DND-41 (cell line): ENCODE measurements around the gene MMP7.

Experiments used
- ATAC-seq: fragments of 200-7000 bp; cut with Tn5 transposase; 3 replicates; pipeline ENCODE4 v1.9.1; 2021; ENCODE audit warnings: low read depth; ENCODE audit not compliant: insufficient read depth
- DNase-seq: peaks from one replicate; pipeline ENCODE4 v3.0.0-alpha.2; 2020
- H2AFZ ChIP-seq: 2 replicates; pipeline ENCODE4 v1.6.0; 2012; ENCODE audit warnings: low read depth, low read length
- H3K27ac ChIP-seq: 2 replicates; pipeline ENCODE4 v1.5.1; 2012; ENCODE audit warnings: low read length, inconsistent platforms
- H3K27me3 ChIP-seq: fragments of 200-600 bp; sonication (generic); 2 replicates; pipeline ENCODE4 v1.6.0; 2012; ENCODE audit warnings: low read length, mild to moderate bottlenecking, inconsistent platforms; ENCODE audit not compliant: insufficient read depth, poor library complexity
- H3K36me3 ChIP-seq: 2 replicates; pipeline ENCODE4 v1.5.1; 2012; ENCODE audit warnings: low read length, inconsistent platforms; ENCODE audit not compliant: insufficient read depth
- H3K4me1 ChIP-seq: 2 replicates; pipeline ENCODE4 v1.5.1; 2012; ENCODE audit warnings: mild to moderate bottlenecking, low read length; ENCODE audit not compliant: insufficient read depth
- H3K4me2 ChIP-seq: 2 replicates; pipeline ENCODE4 v1.6.0; 2012; ENCODE audit warnings: mild to moderate bottlenecking, moderate library complexity, low read length, inconsistent platforms; ENCODE audit not compliant: insufficient read depth
- H3K4me3 ChIP-seq, 2 experiments: fragments of 200-600 bp in 1 of 2; shearing (Covaris generic) in 1 of 2; 2 replicates each; pipeline ENCODE4 v1.5.1; 2012 to 2016; ENCODE audit warnings: inconsistent platforms in 2 of 2, low read length in 2 of 2, mild to moderate bottlenecking in 2 of 2, low read depth in 1 of 2, moderate library complexity in 1 of 2
- H3K79me2 ChIP-seq: 2 replicates; pipeline ENCODE4 v1.6.0; 2012; ENCODE audit warnings: low read length, inconsistent platforms; ENCODE audit not compliant: insufficient read depth
- H3K9ac ChIP-seq: 2 replicates; pipeline ENCODE4 v1.6.0; 2012; ENCODE audit warnings: low read depth, mild to moderate bottlenecking, inconsistent platforms, low read length, moderate library complexity
- H3K9me3 ChIP-seq: 2 replicates; pipeline ENCODE4 v1.5.1; 2012; ENCODE audit warnings: low read length, moderate library complexity, mild to moderate bottlenecking, inconsistent platforms; ENCODE audit not compliant: insufficient read depth, severe bottlenecking
- H4K20me1 ChIP-seq: 2 replicates; pipeline ENCODE4 v1.6.0; 2012; ENCODE audit warnings: low read length; ENCODE audit not compliant: insufficient read depth
- EZH2 ChIP-seq: IDR thresholded peaks from 3 replicates; pipeline ENCODE4 v1.6.1; 2012; ENCODE audit warnings: borderline replicate concordance, low read depth, mild to moderate bottlenecking, moderate library complexity, low read length, inconsistent platforms; ENCODE audit not compliant: severe bottlenecking
- TF ChIP-seq, protein P1 (sequence below): IDR thresholded peaks from 2 replicates; pipeline ENCODE4 v1.5.1; 2012; ENCODE audit warnings: borderline replicate concordance, low read length, moderate library complexity, mild to moderate bottlenecking; ENCODE audit not compliant: poor library complexity, severe bottlenecking; ENCODE audit errors: extremely low read depth

The MMP7 gene

DNA sequence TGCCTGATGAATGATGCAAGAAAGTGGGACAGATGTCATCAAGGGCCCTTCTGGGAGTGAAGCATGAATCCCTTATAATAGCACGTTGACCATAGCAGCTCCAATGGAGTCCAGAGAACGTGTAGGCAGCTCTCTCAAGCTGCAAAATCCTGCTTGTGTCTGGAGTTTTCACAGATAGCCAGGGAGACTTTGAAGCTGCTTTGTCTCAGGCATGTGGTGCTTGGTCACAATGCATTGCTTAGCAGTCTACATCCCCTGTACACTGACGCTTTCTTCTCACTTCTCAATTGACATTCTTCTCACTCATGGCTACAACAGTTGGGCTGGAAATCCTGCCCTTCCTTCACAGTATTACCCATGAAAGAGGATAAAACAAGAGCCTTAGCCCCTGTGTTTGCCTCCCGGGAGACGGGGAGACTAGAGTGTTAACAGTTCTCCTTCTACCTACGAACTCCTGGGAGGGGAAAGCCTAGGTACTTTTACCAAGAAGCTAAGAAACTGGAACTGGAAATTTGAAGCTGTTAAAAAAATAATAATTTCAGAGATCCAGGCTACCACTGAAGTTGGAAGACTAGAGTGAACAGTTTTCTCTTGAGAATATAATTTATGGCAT, 20.7 kb upstream of the MMP7 start:
- no peaks in the 10 kb centered on the region for H4K20me1 ChIP-seq
- no peaks in the 10 kb centered on the region for H3K4me1 ChIP-seq
- no peaks in the 10 kb centered on the region for H3K27me3 ChIP-seq
- H3K79me2 ChIP-seq, result no peaks in the 10 kb centered on the region
- no peak overlapping the region for H3K9ac ChIP-seq
- H2AFZ ChIP-seq, result no peak overlapping the region
- ATAC-seq (no peak), DNase-seq (no peak)
- H3K4me3 ChIP-seq, result no peak overlapping the region
- TF ChIP-seq, protein P1, sequence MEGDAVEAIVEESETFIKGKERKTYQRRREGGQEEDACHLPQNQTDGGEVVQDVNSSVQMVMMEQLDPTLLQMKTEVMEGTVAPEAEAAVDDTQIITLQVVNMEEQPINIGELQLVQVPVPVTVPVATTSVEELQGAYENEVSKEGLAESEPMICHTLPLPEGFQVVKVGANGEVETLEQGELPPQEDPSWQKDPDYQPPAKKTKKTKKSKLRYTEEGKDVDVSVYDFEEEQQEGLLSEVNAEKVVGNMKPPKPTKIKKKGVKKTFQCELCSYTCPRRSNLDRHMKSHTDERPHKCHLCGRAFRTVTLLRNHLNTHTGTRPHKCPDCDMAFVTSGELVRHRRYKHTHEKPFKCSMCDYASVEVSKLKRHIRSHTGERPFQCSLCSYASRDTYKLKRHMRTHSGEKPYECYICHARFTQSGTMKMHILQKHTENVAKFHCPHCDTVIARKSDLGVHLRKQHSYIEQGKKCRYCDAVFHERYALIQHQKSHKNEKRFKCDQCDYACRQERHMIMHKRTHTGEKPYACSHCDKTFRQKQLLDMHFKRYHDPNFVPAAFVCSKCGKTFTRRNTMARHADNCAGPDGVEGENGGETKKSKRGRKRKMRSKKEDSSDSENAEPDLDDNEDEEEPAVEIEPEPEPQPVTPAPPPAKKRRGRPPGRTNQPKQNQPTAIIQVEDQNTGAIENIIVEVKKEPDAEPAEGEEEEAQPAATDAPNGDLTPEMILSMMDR, result no peak
- TF ChIP-seq EZH2, result no peak
- H3K27ac ChIP-seq, result no peak overlapping the region
- no peaks in the 10 kb centered on the region for H3K9me3 ChIP-seq
- H3K4me2 ChIP-seq, result no peak overlapping the region
- H3K36me3 ChIP-seq, result no peaks in the 10 kb centered on the region

DNA sequence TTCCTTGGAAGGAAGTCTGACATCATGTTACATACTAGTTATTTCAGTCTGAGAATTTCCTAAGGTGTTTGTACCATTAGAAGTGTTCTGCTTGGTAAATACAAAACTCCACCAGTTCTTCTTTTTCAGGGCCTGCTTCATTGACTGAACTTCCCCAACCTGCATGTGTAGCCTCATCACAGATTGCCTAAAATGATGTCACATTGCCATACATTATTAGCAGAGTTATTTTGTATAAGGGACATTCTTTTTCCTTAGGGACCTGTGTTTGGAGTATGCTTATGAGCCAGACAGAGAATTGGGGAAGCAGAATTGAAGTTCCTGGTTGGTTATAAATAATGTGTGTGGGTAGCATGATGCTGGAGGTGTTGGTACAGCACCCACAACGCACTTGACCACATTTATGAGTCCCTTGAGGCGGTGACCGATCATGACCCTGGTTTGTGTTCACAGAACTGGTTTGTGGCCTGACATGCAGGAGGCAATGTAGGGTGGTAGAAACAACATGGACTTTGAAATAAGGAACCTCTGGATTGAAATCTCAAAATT, 16.4 kb upstream of the MMP7 start:
- Histone ChIP-seq H3K27ac (no peak overlapping the region), H3K9ac (no peak overlapping the region), H4K20me1 (no peaks in the 10 kb centered on the region), H3K36me3 (no peaks in the 10 kb centered on the region), H2AFZ (no peak overlapping the region), H3K27me3 (no peaks in the 10 kb centered on the region), H3K4me1 (no peaks in the 10 kb centered on the region), H3K4me3 (no peak overlapping the region), H3K79me2 (no peaks in the 10 kb centered on the region), H3K9me3 (no peaks in the 10 kb centered on the region), H3K4me2 (no peak overlapping the region)
- ATAC-seq (no peak), DNase-seq (no peak)
- TF ChIP-seq, protein P1, result no peak
- no peak for TF ChIP-seq EZH2

DNA sequence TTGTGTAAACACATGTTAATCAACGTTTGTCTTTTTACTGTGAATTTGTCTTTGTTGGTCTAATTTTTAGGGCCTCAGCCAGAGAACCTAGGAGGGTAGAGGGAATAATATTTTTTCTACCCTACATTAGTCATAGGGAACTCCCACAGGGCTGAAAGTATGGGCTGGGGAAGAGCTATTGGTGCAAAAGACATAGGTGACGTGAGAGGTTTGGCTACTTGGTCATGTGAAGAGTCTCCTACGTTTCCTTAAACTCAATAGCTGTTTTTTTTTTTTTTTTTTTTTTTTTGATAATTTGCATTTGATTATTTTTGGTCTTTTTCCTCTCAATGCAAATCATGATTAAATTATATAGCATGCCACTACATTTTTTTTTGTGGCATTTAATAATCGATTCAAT, 15.9 kb upstream of the MMP7 start:
- Histone ChIP-seq H3K9me3 (no peaks in the 10 kb centered on the region), H3K79me2 (no peaks in the 10 kb centered on the region), H3K9ac (no peak overlapping the region), H4K20me1 (no peaks in the 10 kb centered on the region), H3K4me2 (no peak overlapping the region), H3K4me1 (no peaks in the 10 kb centered on the region), H2AFZ (no peak overlapping the region), H3K4me3 (no peak overlapping the region), H3K36me3 (no peaks in the 10 kb centered on the region), H3K27ac (no peak overlapping the region), H3K27me3 (no peaks in the 10 kb centered on the region)
- no peak for TF ChIP-seq EZH2
- TF ChIP-seq, protein P1, result no peak
- ATAC-seq (no peak), DNase-seq (no peak)
